Activated CD8-positive, alpha-beta memory T cell treated with anti-CD3 and anti-CD28 coated beads, Interleukin-2, amount 50 U/mL, for 4 hours (primary cell): ENCODE data around the gene ZFAND3.
"Not testable (repeated sequence)": the region's sequence is repeated elsewhere in the genome, so short reads cannot be mapped to it uniquely, and the experiment has no call there.

Source experiments
- DNase-seq: peaks from one replicate; pipeline ENCODE4 v3.0.0-alpha.2; 2020

Gene ZFAND3

DNA sequence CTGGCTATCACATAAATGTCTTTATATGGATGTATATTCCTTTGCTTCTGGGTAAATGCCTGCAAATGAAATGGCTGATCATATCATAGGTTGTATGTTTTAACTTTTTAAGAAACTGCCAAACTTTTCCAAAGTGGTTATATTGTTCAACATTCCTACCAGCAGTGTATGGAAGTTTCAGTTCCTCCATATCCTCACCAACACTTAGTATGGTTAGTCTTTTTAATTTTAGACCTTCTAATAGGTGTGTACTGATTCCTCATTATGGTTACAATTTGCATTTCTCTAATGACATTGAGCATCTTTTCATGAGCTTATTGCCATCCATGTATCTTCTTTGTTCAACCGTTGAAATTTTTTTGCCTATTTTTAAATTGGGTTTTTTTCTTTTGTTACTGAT lies 155.4 kb downstream of the ZFAND3 start:
- no peak for DNase-seq

DNA sequence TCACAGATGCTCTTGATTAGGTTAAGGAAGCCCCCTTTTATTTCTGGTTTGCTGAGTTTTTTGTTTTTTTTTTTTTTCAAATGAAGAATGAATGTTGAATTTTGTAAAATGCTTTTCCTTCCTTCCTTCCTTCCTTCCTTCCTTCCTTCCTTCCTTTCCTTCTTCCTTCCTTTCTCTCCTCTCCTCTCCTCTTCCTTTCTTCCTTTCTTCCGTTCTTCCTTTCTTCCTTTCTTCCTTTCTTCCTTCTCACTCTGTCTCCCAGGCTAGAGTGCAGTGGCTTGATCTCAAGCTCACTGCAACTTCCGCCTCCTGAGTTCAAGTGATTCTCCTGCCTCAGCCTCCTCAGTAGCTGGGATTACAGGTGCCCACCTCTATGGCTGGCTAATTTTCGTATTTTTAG lies 158.2 kb downstream of the ZFAND3 start:
- no peak for DNase-seq

DNA sequence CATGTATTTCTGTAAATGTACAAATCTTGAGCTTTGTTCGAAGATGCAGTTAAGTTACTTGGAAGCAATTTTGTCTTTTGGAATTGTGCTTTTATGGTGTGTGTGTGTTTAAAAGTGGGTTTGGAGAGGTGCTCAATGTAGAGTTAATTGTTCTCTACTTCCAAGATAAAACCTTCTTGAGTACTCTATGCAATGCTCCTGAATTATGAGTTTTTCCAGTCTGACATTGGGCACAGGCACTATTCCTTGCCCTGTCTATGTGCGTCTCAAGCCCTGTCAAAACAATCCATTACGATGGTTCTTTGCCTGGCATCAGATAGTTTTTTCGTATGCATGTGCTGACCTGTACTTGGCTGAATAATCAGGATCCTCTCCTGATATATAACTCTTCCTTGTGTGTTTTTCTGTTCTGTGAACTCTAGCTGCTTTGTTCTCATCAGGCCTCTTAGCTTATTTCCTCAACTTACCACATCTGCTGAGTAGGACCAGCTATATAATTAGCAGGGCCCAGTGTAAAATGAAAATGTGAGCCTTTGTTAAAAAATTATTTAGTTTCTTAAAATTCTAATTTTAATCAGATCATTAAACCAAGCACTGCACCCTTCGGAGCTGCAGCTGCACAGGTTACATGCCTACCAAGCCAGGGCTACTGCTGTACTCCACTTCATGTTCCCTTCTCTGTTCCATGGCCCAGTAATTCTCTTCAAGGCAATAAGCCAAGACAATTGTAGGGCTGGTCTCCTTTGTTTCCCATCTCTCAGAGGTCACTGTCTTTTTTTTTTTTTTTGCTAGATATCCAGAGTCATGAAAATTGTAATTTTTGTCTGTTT lies 160.1 kb downstream of the ZFAND3 start:
- no peak for DNase-seq

DNA sequence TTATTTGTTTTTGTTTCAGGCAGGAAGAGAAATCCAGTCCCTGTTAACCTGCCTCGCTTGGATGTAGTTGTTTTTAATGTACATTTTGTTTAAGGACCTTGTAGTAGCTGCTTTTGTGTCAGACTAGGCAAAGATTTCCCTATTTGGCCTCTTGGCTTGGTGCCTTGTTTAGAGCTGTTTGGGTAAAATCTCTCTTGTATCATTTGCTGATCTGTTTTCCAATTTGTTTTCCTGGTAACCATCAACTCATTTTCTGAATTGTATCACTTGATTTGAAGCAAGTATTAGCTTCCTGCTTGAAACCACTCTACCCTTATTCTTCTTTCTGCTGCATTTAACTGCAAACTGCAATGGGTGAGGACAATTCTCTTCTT lies 160.7 kb downstream of the ZFAND3 start:
- no peak for DNase-seq

DNA sequence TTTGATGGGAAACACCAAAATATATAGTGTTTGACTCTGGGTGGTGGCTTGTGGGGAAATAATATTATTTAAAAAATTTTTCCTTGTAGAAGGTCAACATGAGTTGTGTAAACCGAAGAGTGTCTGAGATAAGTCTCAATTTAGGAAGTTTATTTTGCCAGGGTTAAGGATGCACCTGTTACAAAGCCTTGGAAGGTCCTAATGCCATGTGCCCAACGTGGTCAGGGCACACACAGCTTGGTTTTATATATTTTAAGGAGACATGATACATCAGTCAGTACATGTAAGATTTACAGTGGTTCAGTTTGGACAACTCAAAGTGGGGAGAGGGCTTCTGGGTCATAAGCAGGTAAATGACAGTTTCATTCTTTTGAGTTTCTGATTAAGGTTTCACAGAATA lies 162.1 kb downstream of the ZFAND3 start:
- DNase-seq, result no peak

DNA sequence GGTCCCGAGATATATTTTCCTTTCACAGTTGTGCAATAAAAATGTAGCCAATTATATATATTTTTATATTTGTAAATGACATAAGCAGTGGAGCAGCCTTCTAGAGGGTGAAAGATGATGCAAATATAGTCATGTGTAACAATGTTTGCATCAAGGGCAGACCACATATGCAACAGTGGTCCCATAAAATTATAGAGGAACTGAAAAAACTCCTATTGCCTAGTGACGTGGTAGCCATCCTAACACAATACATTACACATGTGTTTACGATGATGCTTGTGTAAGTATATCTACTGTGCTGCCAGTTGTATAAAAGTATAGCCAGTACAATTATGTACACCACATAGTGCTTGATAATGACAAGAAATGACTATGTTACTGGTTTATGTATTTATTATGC lies 162.8 kb downstream of the ZFAND3 start:
- DNase-seq, result no peak

DNA sequence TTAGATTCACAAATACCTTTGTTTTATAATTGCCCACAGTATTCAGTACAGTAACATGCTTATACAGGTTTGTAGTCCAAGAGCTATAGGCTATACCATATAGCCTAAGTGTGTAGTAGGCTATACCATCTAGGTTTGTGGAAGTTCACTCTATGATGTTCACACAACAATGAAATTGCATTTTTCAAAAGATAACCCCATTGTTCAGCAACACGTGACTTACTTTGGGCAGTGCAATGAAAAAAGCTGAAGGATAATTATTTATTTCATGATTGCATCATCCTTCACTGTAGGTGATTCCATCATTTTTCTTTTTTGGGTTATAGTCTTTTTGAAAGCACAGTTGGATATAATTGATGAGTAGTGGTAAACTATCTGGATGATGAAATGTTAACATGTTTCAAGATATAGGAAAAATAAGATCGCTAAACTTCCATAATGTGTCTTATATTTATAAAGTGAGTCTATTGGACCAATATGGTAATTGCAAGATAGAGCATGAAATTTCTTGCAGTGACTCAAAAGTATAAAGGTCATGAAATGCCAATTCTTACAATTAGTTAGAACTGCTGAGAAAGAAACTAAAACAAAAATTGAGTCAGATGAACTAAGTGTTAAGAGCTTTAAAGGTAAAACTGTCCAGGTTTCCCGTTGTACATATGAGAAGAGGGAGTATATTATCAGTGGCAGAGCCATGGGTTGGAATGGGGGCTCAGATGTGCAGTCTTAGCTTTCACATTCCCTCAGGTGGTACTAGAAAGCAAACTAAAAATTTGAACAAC lies 164.4 kb downstream of the ZFAND3 start:
- no peak for DNase-seq

DNA sequence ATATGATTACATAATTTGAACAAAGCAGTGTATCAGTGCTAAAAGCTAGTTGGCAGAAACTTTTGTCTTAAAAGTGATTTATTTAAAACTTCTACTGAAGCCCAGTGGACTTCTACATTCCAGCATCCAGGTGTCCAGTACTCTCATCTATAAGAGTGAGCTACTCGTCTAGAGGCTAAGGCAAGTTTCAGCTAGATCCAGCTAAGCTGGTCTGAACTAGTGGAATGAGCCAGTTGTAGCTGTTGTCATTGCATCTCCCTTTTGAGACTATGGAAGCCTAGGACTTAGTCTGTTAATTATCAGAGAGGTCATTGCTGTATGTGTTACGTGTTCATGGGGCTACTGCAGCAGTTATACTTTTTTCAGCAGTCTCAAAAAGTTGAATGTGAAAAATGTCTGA lies 165.1 kb downstream of the ZFAND3 start:
- no peak for DNase-seq

DNA sequence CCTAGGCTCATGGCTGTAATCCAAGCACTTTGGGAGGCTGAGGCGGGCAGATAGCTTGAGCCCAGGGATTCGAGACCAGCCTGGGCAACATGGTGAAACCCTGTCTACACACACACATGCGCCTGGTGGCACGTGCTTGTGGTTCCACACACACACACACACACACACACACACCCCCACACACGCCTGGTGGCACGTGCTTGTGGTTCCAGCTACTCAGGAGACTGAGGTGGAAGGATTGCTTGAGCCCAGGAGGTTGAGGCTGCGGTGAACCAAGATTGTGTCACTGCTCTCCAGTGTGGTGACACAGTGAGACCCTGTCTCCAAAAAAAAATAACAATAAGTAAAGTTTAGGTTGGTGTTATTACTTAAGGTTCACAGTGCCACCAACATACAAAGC lies 165.8 kb downstream of the ZFAND3 start:
- peak; percentile 67 for DNase-seq

DNA sequence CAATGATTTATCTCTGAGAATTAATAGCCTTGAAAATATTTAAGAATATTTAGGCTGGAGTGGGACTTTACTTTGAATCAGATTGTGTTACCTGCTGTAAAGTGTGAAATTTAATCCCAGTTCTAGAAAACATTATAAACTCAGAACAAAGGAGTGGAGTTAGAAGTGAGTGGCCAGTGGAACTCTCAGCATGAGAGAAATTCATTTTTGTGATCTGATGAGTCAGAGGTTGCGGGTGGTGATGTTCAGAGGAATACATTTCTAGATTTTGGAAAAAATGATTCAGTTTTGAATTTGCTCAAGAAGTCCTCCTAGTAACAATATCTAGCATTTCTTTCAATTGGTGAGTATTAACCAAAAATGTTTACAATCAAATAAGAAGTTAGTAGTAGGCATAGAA lies 167.5 kb downstream of the ZFAND3 start:
- no peak for DNase-seq

DNA sequence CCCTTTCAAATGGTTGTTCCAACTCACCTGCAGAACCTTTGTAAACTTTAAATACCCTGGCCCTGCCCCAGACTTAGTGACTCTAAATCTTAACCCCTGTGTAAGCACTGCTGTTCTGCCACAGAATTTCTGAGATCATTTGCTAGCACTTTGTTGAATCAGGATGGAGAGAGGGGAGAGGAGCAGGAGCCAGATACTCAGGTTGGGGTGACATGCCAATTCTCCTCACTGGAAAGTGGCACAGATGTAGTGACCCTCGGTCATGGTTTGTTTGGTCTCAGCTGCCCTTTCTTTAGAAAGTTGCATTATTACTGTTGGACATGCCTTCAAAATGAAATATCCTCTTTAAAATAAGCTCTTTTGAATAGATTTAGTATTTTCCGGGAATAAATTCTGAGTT lies 168.0 kb downstream of the ZFAND3 start:
- no peak for DNase-seq

DNA sequence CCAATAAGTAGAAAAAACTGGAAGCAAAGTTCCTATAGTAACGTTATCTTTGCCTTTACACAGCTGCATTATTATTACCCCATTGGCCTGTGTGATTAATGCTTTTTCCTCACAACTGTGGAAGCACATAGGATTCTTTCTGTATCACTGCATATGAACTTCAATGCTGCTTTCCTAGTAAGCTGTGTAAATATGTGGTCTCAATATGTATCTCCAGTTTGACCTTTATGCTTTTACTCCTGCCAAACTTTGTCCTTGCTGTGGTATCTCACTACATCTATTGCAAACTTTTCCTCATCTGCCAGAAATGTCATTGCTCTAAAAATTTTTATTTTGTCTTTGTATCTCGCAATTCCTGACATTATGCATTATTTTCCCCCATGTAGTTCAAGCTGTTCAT lies 168.6 kb downstream of the ZFAND3 start:
- DNase-seq, result no peak

DNA sequence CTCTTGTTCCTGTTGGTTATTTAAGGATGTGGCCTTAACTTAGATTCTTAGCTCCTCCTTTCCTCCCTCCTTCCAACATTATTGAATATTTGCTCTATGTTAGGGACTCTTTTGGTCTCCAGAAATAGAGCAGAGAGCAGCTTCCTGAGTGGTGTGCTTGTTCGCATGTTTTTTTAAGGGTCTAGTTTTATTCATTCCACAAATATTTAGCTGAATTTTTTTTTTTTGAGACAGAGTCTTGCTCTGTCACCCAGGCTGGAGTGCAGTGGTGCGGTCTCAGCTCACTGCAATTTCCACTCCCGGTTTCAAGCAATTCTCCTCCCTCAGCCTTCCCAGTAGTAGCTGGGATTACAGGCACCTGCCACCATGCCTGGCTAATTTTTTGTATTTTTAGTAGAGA lies 169.2 kb downstream of the ZFAND3 start:
- DNase-seq, result no peak

DNA sequence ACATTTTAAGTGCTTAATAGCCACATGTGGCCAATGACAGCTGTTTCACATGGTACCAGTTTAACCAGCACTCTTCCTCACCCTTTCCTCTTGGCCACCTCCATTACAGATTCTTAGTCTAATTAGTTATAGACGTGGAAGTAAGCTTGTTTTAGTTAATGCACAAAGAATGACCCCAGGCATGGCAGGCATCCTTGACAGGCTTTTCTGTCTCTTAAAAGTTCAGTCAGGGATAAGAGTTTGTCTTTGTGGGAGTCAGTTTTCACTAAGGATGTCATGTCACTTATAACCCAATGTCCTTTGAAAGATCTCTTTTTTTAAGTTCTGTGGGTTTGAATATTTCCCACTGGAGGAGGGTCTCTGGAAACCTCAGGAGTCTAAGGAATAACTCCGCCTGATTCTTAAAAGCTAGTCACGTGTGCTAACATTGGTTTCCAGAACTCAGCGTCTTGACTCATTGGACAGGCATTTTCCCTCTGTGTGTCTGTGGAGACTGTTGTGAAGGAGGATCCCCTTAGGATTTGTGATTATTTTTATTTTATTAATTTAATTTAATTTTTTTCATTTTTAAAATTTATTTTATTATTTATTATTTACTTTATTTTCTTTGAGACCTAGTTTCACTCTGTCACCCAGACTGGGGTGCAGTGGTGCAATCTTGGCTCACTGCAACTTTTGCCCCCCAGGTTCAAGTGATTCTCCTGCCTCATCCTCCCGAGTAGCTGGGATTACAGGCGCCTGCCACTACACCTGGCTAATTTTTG lies 171.4 kb downstream of the ZFAND3 start:
- no peak for DNase-seq

DNA sequence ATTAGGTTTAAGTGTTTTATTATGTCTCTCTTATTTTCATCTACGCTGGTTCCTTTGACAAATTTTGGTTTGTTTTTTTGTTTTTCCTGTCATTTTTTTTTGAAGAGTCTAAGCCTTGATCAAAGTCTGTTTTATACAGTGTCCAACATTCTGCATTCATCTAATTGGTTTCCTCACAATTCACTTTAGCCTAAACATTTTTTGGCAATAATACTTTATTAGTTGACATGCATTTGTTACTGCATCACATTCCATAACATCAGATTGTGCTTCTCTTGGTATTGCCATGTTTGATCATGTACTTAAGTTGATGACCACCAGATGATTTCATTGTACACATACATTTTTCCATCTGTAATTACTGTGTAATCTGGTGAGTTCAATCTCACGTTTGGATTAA lies 173.2 kb downstream of the ZFAND3 start:
- no peak for DNase-seq

DNA sequence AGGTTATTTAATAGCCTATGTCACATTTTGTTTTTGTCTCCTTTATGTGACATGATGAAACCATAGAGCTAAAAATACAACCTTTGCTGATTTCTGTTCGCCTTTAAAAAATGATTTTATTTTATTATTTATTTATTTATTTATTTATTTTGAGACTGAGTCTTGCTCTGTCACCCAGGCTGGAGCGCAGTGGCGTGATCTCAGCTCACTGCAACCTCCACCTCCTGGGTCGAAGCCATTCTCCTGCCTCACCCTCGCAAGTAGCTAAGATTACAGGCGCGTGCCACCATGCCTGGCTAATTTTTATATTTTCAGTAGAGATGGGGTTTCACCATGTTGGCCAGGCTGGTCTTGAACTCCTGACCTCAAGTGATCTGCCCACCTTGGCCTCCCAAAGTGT lies 173.7 kb downstream of the ZFAND3 start:
- DNase-seq, result not testable (repeated sequence)

DNA sequence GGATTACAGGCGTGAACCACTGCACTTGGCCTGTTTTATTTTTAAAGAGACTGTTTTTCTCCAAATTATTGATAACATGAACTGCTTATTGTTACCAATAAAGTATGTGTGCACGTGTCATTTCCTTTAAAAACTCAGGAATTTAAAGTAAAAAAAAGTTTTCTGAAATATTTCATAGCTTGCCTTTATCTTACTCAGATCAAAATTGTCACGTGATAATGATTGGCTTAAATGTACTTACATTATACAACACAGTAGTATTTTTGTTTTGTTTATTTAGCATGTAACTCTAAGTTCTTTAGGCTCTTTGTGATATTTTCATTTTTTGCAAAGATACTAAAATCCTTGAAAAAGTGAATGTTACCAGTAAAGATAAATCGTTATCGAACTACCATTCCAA lies 174.1 kb downstream of the ZFAND3 start:
- DNase-seq, result no peak

DNA sequence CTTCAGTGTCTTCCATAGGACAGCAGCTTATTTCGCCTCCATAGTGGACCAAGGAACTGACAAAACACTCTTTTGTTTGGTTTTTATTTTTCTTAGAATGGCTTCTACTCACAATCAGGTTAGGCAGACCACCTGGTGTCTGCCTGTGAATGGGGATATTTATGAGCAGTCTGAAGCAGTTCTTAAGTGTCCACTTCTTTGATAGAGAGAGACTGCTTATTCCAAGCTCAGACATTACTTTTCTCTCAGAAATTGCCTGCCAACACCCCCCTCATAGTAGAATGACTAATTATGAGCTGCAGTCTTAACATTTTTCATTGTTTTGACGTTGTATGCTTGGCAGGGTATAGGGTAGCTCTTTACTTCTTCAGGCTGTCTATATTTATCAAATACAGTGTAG lies 174.7 kb downstream of the ZFAND3 start:
- DNase-seq, result no peak

DNA sequence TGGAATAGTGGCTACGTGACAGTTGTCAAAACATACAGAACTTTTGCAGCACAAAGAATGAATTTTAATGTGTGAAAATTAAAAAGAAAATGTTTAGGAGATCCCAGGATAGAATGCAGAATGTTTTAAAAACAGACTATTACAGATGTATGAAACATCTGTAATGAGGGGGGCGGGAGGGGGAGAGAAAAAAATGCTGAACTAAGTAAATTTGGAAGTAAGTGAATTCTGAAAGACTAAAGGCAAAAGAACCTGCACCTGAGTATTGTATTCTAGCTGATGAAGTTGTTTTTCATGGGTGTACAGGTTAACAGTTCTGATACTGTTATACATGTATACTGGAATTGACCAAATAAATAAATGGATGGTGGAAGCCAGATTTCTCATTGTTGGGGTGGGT lies 178.8 kb downstream of the ZFAND3 start:
- no peak for DNase-seq

DNA sequence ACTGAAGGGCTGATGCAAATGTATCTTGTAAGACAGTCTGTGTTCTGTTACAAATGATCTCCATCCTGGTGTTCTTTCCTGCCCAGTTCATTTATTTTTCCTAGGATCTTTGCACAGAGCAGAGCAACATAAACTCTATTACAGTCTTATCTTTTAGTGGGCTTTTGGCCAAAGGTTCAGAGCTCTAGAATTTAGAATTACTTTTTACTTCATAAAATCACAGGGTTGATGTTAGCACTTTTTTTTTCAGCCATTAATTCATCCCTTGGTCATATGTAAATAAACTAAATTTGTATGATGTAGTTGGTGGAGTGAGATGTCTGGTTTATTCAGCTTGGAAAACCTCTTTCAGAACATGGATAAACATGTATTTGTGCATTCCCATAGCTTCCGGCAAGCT lies 181.9 kb downstream of the ZFAND3 start:
- no peak for DNase-seq

DNA sequence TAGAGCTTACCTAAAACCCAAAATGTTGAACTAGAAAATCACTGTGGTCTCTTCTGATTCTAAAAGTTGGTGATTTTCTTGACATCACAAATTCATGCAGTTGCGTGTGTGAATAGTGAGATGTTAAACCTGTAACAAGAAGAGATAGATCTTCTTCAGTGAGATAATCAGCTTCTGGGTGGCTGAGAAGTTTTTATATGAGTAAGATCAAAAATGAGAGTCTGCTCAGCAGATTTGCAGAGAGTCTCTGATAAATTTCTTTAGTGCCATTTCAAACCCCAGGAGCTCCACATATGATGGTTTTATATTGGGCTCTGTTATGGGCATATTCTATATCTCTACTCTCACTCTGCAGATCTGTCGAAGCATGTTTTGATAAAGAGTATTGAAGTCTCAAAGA lies 185.4 kb downstream of the ZFAND3 start:
- no peak for DNase-seq

DNA sequence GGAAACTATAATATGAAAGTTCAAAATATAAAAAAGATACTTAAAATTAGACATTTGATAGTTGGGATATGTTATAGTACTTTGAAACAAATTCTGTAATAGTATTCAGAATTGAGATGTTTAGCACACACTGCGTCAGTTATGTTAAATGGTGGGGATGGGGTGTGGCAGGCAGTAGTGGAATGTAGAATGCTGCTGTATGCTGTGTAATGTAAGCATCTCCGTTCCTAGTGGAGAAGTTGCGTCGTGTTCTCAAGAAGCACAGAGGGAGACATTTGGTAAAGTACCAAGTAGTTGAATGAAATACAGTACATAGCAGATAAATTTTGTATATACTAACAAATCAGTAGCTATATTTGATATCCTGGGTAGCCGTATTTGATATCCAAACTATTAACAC lies 192.4 kb downstream of the ZFAND3 start:
- DNase-seq, result no peak

DNA sequence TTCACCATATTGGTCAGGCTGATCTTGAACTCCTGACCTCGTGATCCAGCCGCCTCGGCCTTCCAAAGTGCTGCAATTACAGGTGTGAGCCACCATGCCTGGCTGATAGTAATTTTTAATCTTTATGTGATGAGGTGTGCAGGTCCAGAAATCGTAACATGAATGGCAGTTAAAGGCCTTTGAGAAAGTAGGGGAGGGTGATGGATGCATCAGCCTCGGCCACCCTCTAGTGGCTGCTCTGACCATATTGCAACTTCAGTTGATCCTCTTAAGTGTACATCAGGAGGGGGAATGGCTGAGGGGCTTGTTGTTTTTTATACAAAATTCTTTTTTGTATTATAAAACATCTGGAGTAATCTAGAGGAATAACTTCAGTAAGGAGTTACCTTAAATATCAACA lies 193.0 kb downstream of the ZFAND3 start:
- DNase-seq, result peak; percentile 25

DNA sequence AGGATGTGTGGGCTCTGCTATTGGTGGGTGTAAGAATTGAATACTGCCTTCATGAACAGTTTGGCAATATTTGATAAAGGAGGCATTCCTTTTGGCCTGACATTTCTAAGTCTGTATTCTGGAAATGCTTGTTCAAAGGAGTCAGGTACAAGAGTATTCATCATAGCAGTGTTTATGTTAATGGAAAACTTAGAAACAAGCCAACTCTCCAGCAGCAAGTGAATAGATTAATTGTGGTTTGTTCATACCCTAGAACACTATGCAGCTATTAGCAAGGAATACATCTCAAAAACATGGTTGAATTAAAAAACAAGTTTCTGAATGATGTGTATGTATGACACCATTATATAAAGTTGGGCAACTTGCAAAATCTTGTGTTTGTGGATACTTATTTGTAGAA lies 195.8 kb downstream of the ZFAND3 start:
- no peak for DNase-seq
